ENCODE data around the gene CLEC9A. TPM values are rescaled to one million over a fixed set of nuclear protein-coding genes. Genes with fewer than 3 reads are reported as not detected.

CLEC9A gene
- total and polyA plus RNA-seq, 10 of the 15 experiments (the other 5 are each of a cell fraction or from before 2014, with no cell fraction given), result not detected

DNA sequence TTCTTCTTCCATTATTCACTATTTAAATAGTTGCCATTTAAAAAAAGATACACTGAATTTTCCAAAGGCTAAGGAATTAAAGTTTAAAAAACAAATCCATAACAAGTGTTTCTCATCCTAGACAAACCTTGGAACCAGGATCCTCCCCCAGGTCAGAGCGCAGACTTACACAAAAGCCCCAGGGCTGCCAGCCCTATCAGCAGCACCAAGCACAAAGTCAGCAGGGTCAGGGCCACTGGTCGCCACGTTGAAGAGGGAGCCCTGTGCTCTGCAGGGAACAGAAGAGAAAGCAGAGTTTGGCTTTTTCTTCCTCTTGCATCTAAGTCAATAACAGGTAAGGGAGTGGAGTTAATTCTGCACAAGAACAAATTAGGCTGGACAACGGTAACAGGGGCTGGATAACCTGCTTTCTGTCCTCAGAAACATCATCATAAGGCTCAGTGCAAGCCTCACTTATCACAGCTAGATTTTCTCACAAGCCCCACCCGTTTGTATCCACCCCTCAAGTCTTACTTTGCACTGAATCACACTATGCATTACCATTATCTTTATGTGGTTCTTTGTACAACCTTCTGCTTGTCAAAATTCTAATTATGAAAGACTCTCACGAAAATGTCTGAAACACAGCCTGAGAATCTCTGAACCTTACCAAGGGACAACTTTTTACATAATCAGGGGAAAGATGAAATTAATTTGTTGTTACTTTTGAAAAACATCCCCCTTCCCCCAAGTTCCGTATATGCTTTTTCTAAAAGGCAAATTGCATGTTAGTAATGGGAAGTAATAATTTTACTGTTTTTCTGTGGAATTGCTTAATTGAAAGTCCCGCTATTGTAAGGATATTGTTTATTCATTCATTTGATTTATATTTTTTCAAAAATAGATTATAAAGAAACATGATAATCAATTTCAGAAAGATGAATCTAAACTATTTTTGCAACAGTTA, 58.7 kb downstream of the CLEC9A start (continued):
- no peak for TF ChIP-seq NR2C1 (IDR thresholded peaks at IDR 0.05)
- TF ChIP-seq, protein P1, sequence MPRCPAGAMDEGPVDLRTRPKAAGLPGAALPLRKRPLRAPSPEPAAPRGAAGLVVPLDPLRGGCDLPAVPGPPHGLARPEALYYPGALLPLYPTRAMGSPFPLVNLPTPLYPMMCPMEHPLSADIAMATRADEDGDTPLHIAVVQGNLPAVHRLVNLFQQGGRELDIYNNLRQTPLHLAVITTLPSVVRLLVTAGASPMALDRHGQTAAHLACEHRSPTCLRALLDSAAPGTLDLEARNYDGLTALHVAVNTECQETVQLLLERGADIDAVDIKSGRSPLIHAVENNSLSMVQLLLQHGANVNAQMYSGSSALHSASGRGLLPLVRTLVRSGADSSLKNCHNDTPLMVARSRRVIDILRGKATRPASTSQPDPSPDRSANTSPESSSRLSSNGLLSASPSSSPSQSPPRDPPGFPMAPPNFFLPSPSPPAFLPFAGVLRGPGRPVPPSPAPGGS (IDR thresholded peaks at IDR 0.05; ENCODE audit: borderline replicate concordance, insufficient read depth, low read depth, low read length, poor library complexity, severe bottlenecking), result no peak
- TF ChIP-seq ATF7 (IDR thresholded peaks at IDR 0.05; ENCODE audit: low read depth), result no peak

DNA sequence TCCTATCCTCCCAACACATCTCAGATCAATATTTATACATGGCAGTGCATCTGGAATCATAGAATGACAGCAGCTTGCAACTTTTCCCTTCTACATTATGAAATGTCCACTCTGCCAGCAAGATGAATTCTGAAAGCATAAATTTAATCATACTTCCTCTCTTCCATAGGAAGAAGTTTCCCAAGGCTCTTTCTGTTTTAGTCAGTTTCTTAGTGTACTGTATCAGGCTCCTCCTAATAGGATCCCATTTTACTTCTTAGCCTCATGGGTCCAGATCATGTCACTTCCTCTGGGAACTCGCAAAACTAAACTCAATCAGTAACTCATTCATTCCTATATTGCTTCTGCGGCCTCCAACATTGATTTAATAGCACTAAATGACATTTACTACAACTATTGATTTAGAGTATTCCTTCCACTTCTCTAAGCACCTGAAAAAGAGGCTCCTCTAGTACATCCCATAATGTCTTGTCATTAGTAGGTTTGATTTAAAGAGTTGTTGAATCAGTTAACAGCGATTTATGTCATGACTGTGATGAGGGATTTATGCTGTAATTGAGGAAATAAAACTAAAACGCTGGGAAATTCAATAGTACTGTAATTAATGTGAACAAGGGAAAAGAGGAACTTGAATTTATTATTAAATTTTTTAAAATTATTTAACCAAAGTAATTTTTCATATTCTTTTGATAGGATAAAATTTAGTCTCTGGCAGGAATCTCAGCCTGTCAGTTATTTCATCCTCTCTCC, 64.3 kb downstream of the CLEC9A start:
- Histone ChIP-seq H2AFZ (ENCODE audit: control insufficient read depth, low read depth, low read length) (no peak overlapping the region), H3K36me3 (ENCODE audit: control insufficient read depth in 2 of 2, insufficient read depth in 2 of 2, low read length in 1 of 2) (no peaks in the 10 kb centered on the region), H3K27ac (ENCODE audit: control insufficient read depth, insufficient read depth) (no peak overlapping the region), H3K4me3 (no peak overlapping the region), H3K4me2 (ENCODE audit: control insufficient read depth, insufficient read depth) (no peak overlapping the region), H3K9me3 (replicated peaks; ENCODE audit: control insufficient read depth, insufficient read depth, low read length) (no peaks in the 10 kb centered on the region; the same call in 2 of the 3 replicates), H3K79me2 (ENCODE audit: control insufficient read depth, insufficient read depth, low read length) (no peaks in the 10 kb centered on the region), H3K27me3 (replicated peaks in 1 of 2; ENCODE audit: control insufficient read depth in 2 of 2, insufficient read depth in 2 of 2, low read length in 1 of 2) (no peaks in the 10 kb centered on the region), H3K9ac (ENCODE audit: control insufficient read depth, insufficient read depth, low read length) (no peak overlapping the region), H4K20me1 (ENCODE audit: control insufficient read depth, insufficient read depth) (no peaks in the 10 kb centered on the region), H3K4me1 (ENCODE audit: control insufficient read depth, insufficient read depth, low read length) (no peaks in the 10 kb centered on the region; the same call in 1 of the 2 replicates)
- ChIA-PET SMC1A (ENCODE audit: uncharacterized antibody, unreplicated experiment) (interaction anchor here (0.7 to 1.0 kb wide), 2 partner anchors 30 to 1062 kb away, joined by 3 read pairs; no protein-coding TSS in a partner anchor), RAD21 (ENCODE audit: unreplicated experiment) (no interaction called here), CTCF (interaction anchor here (0.7 kb wide), 1 partner anchor 45 kb away, joined by 3 read pairs; no protein-coding TSS in a partner anchor), POLR2A (no interaction called here)
- BruUV-seq (replicated peaks), result no TSS peak
- TF ChIP-seq KDM1A (IDR thresholded peaks at IDR 0.05; ENCODE audit: borderline replicate concordance) (no peak), MEF2A (IDR thresholded peaks at IDR 0.05; ENCODE audit: insufficient read depth, low read depth, low read length) (no peak), EED (IDR thresholded peaks at IDR 0.05; ENCODE audit: low read depth) (0 out of 2 replicates have a peak, but pooled peaks have one; percentile 14), SUPT20H (IDR thresholded peaks at IDR 0.05; ENCODE audit: borderline replicate concordance, control insufficient read depth, low read depth, low read length) (no peak)
- FAIRE-seq, result no peak
- no peak for DNase-seq (ENCODE audit: low read depth, low spot score)
- no peak for ATAC-seq
- intact Hi-C loops (cut with micrococcal nuclease; ENCODE audit: unreplicated experiment) (no loop called here), in situ Hi-C loops (cut with MboI) (no loop called here)
- 27% methylated on average over 4 of the region's 4 CpGs for WGBS (ENCODE audit: insufficient coverage, insufficient replicate concordance, low lambda C conversion rate, missing lambda C conversion rate)

Measured in GM12878 (cell line).